Neural cell (in vitro differentiated cells): ENCODE measurements around the gene OXLD1.

ENCODE experiments used
- CTCF ChIP-seq: fragments of 450-650 bp; IDR thresholded peaks from 2 replicates; pipeline ENCODE4 v1.5.1; 2014; ENCODE audit warnings: antibody characterized with exemption, mild to moderate bottlenecking, moderate library complexity; ENCODE audit not compliant: poor library complexity, severe bottlenecking
- EZH2 ChIP-seq: fragments of 200-600, 300-800 bp; shearing (Covaris generic), sonication (generic); IDR thresholded peaks from 2 replicates; pipeline ENCODE4 v1.6.1; 2014; ENCODE audit warnings: antibody characterized with exemption, low read length, borderline replicate concordance, mild to moderate bottlenecking; ENCODE audit not compliant: insufficient read depth, poor library complexity, severe bottlenecking
- POLR2AphosphoS5 ChIP-seq: IDR thresholded peaks from 2 replicates; pipeline ENCODE4 v1.6.1; 2012
- RAD21 ChIP-seq: fragments of 450-650 bp; conservative IDR thresholded peaks from 2 replicates; pipeline ENCODE4 v1.6.1; 2014; ENCODE audit warnings: antibody characterized with exemption, mild to moderate bottlenecking, moderate library complexity
- REST ChIP-seq: IDR thresholded peaks from 2 replicates; pipeline ENCODE4 v1.6.1; 2012; ENCODE audit warnings: borderline replicate concordance
- SMC3 ChIP-seq: fragments of 450-650 bp; conservative IDR thresholded peaks from 2 replicates; pipeline ENCODE4 v1.6.1; 2014; ENCODE audit warnings: antibody characterized with exemption, mild to moderate bottlenecking, moderate library complexity; ENCODE audit not compliant: poor library complexity
- TAF1 ChIP-seq: IDR thresholded peaks from 2 replicates; pipeline ENCODE4 v1.6.1; 2012; ENCODE audit warnings: low read depth

- TF ChIP-seq TAF1 (no peak), POLR2AphosphoS5 (no peak), CTCF (no peak), EZH2 (no peak), SMC3 (no peak), RAD21 (no peak), REST (no peak)
Measured at GRCh38 chr17:81635973-81636504, 30.4 kb downstream of the OXLD1 start.
